ENCODE measurements around the gene DUS1L.

Gene DUS1L

DNA sequence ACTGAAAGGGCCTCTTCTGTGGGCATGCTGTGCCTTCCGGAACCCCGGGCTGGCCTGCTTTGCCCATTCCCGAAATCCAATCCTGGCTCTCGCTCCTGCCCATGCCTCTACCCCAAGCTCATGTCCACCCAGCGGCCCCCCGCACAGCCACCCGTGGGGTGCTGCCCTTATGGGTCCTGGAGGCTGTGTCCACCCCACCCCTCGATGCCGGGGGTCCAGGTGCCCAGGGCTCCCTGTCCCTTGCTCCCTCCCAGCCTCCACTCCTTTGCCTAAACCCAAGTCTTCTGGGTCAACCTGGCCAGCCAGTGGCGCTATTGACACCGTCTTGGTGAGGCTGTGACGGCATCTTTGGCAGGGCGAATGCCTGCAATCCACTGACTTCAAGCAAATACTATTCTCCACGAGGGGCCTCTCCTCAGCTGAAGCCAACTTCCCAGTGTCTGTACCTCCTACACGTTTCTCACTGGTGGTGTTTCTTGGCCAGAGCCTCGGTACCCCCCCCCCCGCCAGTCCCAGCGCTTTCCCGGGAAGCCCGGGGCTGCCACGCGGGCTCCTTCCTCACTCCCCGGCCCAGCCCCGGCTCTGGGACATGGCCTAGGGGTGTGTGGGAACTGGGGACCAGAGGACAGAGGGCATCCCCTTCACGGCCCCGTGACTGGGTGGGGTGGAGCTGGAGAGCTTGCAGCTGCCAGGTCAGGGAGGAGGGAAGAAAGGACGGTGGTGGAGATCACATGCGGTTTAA, 12.2 kb upstream of the DUS1L start:
- DNase-seq (ENCODE audit: low read depth in 1 of 2, low spot score in 1 of 2): no peak

DNA sequence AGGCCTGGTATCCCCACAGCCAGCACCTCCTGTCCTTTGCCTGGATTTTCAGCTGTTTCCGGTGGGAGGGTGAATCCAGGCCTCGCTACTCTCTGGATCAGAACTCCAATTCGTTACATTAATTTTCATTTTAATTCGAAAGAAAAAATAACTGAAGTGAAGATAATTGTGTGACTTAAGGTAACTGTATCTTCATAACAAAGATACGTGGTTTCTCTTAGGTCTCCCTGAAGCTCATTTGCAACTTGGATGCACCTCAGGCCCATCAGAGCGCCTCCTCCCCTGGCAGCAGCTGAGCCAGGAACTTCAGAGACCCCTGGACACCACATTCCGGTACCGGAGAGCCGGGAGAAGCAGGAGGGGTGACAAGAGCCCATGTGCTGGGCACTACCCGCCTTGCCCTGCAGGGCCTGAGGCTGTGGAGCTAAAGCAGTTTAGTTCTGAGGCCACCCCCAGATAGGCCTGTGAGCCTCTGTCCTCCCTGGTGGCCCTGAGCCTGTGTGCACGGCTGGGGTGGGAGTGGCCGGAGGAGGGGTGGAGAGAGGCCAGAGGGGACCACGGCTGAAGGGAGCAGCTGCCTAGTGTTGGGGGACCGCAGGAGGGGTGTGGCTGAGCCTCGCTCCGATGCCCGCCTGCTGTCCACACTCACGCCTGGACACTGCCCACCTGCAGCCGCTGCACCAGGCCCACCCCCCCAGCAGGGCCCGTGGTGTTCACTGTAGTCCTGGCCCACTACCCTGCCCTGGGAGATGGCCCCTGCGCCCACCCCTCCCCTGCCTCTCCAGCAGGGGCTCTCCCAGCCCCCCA, 11.4 kb upstream of the DUS1L start:
- no peak for DNase-seq (ENCODE audit: low read depth in 1 of 2, low spot score in 1 of 2)

DNA sequence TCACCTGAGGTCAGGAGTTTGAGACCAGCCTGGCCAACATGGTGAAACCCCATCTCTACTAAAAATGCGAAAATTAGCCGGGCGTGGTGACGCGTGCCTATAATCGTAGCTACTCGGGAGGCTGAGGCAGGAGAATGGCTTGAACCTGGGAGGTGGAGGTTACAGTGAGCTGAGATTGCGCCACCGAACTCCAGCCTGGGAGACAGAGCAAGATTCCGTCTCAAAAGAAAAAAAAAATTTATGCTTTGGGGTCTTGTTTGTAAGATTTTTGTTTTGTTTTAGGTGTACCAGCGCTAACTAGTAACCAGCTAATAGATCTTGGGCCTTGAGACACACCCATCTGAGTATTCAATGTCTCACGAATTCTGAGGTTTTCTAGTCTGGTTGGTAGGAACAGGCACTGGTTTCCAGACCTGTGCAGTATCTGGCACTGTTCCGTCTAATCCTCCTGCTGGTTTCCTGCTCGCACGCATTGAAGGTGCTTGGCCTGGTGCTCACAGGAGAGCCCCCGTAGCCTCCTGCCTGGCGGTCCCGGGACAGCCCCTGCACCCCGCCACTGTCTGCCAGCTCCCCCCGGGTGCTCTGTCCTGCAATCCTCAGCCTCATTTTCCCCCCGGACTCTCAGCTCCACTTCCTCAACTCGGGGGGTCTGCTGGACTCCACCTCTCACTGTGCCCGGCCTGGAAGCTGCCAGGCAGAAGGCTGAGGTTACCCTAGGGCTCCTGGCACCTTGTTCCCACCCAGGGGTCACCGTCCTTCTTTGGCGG, 10.6 kb upstream of the DUS1L start:
- no peak for DNase-seq (ENCODE audit: low read depth in 1 of 2, low spot score in 1 of 2)

DNA sequence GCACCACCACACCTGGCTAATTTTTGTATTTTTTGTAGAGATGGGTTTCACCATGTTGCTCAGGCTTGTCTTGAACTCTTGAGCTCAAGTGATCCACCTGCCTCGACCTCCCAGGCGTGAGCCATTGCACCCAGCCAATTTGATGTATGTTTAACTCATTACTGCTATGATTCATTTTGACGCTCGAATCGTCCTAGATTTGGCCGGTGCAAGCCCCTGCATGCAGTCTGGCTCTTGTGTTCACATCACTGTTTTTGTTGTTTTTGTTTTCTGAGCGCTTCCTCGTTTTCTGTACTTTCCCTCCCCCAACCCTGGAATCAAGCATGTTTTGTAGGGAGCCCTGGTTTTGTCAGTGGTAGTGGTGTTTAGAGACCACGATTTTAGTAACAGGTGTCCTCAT, 7.8 kb upstream of the DUS1L start:
- no peak for DNase-seq (ENCODE audit: low read depth in 1 of 2, low spot score in 1 of 2)

DNA sequence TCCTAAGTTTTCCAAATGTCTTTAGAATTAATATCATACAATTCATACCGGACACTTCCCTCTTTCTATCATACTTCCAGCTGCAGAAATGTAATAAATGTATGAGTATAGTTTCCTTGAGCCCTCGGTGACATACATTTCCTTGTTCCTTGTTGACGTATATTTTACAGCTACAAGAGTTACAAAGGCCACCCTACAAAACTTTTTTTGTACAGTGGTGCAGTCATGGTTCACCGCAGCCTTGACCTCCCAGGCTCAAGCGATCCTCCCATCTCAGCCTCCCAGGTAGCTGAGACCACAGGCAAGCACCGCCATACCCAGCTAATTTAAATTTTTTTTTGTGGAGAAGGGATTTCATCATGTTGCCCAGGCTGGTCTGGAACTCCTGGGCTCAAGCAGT, 7.2 kb upstream of the DUS1L start:
- DNase-seq (ENCODE audit: low read depth in 1 of 2, low spot score in 1 of 2): no peak

DNA sequence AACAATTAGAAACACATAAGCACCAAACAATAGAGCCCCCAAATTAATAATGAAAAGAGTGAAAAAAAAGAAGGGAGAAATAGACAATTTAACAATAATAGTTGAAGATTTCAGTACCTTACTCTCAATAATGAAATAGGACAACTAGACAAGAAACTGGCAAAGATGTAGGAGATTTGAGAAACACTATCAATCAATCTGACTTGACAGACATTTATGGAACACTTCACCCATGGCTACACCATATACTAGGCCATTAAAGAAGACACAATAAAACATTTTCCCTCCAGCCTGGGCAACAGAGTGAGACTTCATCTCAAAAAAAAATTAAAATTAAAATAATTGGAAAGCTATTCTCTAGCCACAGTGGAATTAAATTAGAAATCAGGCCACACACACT, 5.0 kb upstream of the DUS1L start:
- DNase-seq (ENCODE audit: low read depth in 1 of 2, low spot score in 1 of 2): no peak

DNA sequence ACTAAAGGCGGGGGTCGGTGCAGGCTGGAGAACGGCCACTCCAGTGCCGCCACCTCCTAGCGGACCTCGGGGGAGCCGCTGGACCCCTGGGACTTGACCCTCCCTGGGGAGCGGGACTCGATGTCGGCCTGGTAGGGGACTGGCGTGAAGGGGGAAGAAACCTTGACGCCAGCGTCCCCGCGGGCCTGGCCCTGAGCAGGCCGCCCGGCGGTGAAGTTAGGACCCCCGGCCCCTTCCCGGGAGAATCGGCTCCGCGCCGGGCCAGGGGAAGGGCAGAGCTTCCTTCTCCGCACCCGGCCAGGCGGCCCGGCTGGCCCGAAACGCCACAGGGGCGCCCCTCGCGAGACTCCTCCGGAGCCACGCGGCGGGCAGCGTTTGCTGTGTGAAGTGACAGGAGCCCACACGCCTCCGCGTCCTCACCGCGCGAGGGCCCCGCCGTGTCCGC, 389 bp downstream of the DUS1L start:
- peak in 1 of 2 donors; percentile 32 for DNase-seq (ENCODE audit: low read depth in 1 of 2, low spot score in 1 of 2)

DNA sequence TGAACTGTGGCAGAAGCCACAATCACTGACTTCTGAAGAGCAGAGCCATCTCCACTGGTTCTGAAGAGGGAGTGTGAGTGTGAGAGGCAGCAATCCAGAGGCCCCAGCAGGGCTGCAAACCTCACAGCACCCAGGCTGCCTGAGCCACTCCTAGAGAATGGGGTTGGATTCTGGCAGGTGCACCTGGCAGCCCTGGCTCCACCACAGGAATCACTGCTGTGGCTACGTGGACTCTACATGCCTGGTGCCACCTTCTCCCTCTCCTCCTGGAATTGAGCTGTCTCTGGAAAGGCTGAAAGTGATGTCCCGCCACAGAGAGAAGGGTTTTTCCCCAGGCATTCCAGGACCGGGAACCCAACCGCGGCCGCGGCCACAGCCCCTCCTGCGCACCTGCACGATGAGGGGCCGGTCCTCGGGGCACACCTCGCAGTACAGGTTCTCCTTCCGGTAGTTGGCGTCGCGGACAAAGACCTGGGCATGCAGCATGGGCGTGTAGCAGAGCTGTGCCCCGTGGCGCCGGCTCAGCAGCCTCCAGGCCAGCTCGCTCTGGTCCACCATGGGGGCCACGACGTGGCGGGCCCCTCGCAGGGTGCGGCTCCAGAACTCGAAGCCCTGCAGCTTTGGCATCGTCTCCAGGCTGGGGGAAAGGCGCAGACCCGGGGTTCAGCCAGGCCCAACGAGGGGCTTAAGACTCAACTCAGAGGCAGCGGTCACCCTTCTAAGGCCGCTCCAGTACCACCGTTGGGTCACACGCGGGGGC, 991 bp downstream of the DUS1L start:
- DNase-seq (ENCODE audit: low read depth in 1 of 2, low spot score in 1 of 2): no peak

DNA sequence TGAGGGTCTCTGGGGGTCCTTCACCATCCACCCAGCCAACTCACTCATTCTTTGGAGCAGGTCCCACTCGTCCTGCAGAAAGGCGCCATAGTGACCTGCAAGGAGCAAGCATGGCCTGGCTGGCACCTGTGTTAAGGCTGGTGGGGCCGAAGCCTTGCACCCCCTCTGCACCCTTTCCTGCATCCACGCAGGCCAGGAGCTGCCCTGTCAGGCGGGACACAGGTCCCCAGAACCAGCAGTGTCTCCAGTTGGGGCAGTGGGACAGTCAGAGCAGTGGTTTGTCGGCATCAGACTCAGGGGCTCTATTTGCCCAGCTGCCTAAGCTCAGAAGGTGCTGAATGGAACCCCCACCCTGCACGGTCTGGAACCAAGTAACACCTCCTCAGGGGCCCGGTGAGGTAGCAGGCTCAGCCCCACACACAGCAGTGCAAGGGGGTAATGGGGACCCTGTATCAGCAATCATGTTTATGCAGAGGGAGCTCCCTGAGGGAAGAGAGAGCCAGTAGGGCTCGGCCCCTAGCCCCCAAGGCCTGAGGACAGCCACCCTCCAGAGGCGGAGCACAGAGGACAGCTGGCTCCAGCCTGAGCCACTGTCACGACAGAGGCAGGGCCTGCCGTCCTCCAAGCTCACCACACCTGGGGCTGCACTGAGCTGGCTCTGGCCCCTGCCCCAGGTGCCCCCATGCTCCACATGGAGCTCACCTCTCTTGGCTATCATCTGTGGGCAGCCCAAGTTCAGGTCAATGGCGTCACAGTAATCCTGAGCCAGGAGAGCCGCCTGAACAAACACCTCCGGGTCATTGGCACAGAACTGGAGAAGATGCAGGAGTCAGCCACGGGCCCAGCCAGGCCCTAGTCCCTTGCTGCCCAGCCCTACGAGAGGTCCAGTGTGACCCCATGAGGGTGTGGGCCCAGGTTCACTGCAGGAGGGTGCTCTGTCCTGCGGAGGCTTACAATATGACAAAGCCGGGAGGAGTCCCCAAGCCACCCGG, 1.9 kb downstream of the DUS1L start:
- DNase-seq (ENCODE audit: low read depth in 1 of 2, low spot score in 1 of 2): no peak

DNA sequence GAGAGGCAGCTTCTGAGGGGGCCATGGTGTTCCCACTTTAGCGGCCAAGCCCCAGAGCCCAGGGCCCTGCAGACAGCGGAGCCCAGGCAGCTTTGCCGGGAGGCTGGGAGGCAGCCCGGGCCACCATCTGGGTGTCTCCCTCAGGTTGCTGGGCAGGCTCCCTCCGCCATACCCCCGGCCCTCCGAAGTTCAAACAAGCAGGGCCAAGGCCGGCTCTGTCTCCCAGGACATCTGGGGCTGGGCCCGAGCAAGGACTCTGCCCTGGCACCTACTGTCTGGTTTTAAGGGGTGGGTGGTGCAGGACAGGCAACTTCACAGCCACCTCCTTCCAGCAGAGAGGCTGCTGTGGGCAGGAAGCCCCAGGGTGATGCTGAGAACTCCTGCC, 2.6 kb downstream of the DUS1L start:
- DNase-seq (ENCODE audit: low read depth in 1 of 2, low spot score in 1 of 2): no peak

DNA sequence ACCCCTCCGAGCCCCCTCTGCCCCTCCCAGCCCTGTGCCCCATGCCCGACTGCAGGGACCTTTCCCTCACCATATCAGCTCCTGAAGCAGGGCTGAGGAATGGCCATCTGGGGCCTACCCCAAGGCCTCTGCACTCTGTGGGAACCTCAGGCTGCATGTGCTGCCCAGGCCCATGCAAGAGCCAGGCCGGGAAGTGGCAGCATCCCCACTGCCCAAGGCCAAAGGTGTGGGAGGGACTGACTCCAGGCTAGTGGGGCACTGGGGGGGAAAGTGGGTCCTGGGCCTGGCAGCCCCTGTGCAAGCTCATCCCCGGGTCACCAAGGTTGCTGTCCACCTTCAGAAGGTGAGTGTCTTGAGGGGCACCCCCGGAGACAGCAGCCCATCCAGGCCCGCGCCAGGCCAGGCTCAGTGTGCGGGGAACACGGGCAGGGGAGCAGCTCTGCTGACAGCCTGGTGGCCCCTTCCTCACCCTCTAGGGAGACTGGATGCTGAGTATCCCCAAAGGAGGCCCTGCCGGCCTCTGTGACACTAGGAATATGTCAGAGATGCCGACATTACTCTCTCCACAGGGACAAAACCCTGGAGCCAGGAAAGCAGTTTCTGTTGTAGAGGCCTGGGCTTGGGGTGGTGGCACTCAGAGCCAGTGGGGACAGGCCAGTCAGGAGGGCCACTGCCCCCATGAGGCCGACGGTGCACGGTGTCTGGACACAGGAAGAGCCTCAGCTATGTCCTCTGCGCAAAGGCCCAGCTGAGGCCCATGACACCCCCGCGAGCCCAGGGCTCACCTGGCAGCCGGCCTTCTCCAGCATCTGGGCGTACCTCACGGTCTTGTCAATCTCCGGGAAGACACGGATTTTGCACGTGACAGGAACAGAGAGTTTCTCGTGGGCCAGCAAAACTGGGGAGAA, 3.3 kb downstream of the DUS1L start:
- DNase-seq (ENCODE audit: low read depth in 1 of 2, low spot score in 1 of 2): no peak

DNA sequence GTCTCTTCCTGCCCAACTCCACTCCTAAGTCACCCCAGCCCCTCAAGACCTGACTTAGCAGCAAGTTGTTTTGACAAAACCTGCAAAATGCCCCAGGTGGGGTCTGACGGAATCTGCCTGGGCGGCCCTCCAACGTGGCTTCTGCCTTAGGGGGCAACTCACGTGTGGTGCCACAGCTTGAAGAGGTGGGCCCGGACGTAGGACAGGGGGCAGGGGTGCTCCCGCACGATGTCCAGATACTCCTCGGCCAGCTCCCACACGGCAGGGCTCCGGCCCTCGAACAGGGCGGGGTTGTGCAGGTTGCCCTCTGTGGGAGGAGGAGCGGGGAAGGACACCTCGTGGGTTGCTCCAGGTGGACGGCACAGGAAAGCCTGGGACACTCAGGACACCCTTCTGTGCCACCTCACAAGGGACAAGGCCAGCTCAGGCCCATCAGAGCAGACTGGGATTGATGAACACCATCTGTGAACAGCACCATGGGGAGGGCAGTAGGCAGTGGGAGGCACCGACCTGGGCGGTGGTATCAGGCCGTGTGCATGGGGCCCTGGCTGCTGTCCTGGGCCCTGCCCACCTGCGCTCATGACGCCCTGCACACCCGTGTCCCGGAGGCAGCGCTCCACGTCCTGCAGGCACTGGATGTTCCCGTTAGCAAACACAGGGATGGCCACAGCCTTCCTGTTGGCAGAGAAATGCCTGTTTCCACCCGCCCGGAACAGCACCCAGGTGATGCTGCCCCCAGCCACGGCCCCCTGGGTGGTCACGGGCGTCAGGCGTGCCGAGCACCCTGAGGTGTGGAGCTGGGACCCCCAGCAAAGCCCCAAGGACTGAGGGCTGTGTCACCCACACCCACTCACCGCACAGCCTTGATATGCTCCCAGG, 4.3 kb downstream of the DUS1L start:
- no peak for DNase-seq (ENCODE audit: low read depth in 1 of 2, low spot score in 1 of 2)

DNA sequence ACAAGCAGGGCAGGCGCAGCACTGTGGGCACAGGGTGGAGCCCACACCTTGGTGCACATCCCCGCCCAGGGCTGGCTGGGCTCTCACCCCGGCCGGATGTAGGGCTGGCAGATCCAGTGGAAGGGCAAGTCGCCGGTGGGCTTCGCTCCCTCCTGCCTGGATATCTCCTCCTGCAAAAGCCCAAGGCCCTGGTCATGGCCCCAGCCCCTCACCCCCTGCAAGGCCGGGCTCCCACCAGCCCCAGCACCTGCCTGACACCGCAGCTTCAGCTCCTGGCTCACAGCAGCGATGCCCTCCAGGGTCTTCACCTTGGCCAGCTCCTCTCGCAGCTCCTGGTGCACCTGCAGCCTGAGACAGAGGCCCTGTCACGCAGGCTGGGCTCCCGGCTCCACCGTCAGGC, 5.0 kb downstream of the DUS1L start:
- no peak for DNase-seq (ENCODE audit: low read depth in 1 of 2, low spot score in 1 of 2)

DNA sequence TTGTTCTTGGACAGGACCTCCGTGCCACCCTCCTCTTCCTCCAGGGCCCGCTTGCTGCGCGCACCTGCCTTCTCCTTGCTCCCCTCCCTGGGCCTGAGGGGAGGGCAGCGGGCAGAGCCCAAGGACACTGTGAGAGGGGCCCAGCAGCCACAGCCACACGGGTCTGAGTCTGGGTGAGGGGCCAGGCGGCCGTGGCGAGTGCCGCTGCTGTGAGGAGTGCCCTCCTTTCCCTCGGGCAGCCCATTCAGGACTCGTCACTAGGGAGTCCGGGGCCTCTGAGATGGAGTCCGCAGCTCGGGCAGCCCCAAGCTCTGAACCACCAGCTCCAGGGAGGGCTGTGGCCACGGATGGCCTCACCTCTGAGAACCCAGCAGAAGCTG, 5.6 kb downstream of the DUS1L start:
- DNase-seq (ENCODE audit: low read depth in 1 of 2, low spot score in 1 of 2): no peak

DNA sequence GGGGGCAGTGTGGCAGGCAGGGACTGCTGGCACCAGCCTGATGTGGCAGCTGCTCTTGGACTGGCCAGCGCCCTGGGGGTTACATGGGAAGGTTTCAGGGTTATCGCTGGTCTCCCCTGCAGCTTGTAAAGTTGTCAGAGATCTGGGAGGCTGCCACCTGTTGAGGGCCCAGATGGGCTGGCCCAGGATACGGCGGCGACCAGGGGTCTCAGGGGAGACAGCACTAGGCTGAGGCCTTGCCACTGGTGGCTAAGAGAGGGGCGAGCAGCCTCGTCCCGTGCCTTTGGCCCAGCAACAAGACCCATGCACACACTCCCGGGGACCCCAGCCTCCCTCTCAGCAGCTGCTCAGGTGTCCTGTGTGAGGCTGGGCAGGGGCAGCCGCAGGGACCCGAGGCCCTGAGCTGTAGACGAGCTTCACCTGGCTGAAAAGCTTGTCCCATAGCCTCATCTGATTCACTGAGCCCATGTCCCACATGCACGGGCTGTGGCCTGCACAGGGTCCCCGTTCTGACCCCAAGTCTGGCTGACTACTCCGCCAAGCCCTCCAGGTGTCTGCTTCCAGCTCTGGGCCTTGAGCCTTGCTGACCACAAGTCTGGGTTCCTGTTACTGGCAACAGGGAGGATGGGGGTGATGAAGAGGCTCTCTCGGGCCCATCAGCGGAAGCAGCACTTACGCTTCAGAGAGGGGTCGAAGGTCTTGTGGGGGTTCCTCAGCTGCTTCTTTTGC, 6.2 kb downstream of the DUS1L start:
- no peak for DNase-seq (ENCODE audit: low read depth in 1 of 2, low spot score in 1 of 2)

DNA sequence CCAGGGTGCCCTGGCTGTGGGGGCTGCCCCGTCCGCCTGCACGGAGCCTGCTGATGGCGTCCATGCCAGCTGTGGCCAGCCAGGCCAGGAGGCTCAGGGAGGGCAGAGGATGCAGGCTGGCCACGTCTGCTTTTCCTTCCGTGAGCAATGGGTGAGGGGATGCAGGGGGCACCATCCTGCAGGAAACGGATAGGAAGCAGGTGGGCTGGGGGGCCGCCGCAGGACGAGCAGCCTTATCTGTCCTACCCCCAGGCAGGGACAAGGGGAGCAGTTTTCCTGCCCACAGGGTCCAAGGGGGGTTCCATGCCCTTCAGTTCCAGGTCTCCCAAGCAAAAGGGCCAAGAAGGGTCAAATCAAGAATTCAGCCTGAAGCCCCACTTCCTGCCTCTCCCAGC, 6.8 kb downstream of the DUS1L start:
- DNase-seq (ENCODE audit: low read depth in 1 of 2, low spot score in 1 of 2): no peak

DNA sequence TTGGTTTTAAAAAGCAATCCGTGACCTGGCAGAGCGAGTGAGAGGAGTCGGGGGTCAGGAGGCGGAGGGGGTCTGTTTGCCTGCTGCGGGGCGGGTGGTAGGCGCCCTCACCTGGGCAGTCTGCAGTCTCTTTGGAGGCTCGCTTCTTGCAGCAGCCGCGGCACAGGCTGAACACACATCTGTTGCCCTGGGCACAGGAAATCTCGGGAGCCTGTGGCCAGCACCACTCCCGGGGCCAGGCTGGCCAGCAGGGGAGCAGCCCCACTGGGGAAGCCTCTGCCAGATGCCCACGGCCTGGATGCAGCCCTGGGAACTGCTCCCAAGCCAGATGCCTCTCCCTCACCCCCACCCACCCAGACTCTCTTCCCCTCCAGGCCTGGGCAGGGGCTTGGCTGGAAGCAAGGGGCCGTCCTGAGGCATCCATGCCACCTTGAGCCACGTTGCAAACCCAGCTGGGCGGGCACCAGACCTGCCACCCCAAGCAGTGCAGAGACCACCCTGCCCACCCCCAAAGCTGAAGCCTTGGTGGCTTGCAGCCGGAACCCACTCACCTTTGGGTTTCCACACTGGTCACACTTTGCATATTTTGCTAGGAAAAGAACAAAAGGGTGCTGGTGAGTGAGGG, 7.3 kb downstream of the DUS1L start:
- no peak for DNase-seq (ENCODE audit: low read depth in 1 of 2, low spot score in 1 of 2)
